Measurements from ENCODE around the gene SLC25A22. TPM values are rescaled to one million over a fixed set of nuclear protein-coding genes. Genes with fewer than 3 reads are reported as not detected.
A peak's percentile ranks its signal among the peaks of the same experiment; 100 is the strongest.

Gene SLC25A22
- total and polyA plus RNA-seq, 9 of the 15 experiments (the other 6 are each of a cell fraction or from before 2014, with no cell fraction given): 0.41 to 55.4 (median 11.4) TPM

DNA sequence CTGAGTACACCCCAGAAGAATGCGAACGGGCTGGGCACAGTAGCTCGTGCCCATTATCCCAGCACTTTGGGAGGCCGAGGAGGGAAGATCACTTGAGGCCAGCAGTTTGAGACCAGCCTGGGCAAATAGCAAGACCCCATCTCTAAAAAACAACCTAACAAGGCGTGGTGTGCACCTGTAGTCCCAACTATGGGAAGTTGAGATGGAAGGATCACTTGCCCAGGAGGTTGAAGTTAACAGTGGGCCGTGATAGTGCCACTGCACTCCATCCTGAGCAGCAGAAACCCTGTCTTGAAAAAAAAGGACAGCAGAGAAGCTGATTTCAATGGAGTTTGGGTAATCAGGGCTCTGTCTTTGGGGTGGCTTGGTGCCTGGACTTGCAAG lies 15.0 kb upstream of the SLC25A22 start (continued):
- TF ChIP-seq JUND (IDR thresholded peaks at IDR 0.05; ENCODE audit: borderline replicate concordance, low read depth, low read length) (no peak), JUND (tag; IDR thresholded peaks at IDR 0.05; ENCODE audit: borderline replicate concordance, low read depth, low read length) (no peak), KAT2B (IDR thresholded peaks at IDR 0.05; ENCODE audit: low read depth, low read length) (no peak), TFAM (CRISPR knock-in tag; conservative IDR thresholded peaks at IDR 0.05) (no peak), BDP1 (IDR thresholded peaks at IDR 0.05; ENCODE audit: insufficient read depth, insufficient read length) (no peak), RHOXF2B (CRISPR knock-in tag; conservative IDR thresholded peaks at IDR 0.05) (no peak), NFYB (IDR thresholded peaks at IDR 0.05; ENCODE audit: extremely low read depth, insufficient read length) (no peak), MYBL2 (IDR thresholded peaks at IDR 0.05; ENCODE audit: low read depth) (no peak), MYBL2 (CRISPR knock-in tag; IDR thresholded peaks at IDR 0.05; ENCODE audit: borderline replicate concordance) (no peak), MCM3 (IDR thresholded peaks at IDR 0.05) (no peak), GATAD2B (IDR thresholded peaks at IDR 0.05; ENCODE audit: borderline replicate concordance) (no peak), ZNF224 (CRISPR knock-in tag; IDR thresholded peaks at IDR 0.05) (no peak), POLR2AphosphoS5 (IDR thresholded peaks at IDR 0.05; ENCODE audit: control insufficient read depth, insufficient read depth, low read depth, low read length) (peak; percentile 49; the same call in 1 of the 2 replicates), ZNF518B (CRISPR knock-in tag; IDR thresholded peaks at IDR 0.05) (no peak), CREB3L1 (IDR thresholded peaks at IDR 0.05; ENCODE audit: borderline replicate concordance, low read depth) (no peak), ZNF778 (CRISPR knock-in tag; IDR thresholded peaks at IDR 0.05) (no peak), MAFK (IDR thresholded peaks at IDR 0.05; ENCODE audit: low read length) (no peak), E2F3 (CRISPR knock-in tag; IDR thresholded peaks at IDR 0.05) (no peak), SMARCE1 (IDR thresholded peaks at IDR 0.05) (no peak), ZNF699 (CRISPR knock-in tag; IDR thresholded peaks at IDR 0.05; ENCODE audit: insufficient replicate concordance) (no peak), XRCC5 (IDR thresholded peaks at IDR 0.05; ENCODE audit: low read depth, low read length) (no peak), RBM14 (IDR thresholded peaks at IDR 0.05; ENCODE audit: borderline replicate concordance, insufficient read depth, low read depth, low read length) (no peak), RBM34 (IDR thresholded peaks at IDR 0.05; ENCODE audit: borderline replicate concordance, insufficient read depth, low read length) (no peak), ZNF75A (CRISPR knock-in tag; IDR thresholded peaks at IDR 0.05) (no peak)
- TF ChIP-seq, protein P1, sequence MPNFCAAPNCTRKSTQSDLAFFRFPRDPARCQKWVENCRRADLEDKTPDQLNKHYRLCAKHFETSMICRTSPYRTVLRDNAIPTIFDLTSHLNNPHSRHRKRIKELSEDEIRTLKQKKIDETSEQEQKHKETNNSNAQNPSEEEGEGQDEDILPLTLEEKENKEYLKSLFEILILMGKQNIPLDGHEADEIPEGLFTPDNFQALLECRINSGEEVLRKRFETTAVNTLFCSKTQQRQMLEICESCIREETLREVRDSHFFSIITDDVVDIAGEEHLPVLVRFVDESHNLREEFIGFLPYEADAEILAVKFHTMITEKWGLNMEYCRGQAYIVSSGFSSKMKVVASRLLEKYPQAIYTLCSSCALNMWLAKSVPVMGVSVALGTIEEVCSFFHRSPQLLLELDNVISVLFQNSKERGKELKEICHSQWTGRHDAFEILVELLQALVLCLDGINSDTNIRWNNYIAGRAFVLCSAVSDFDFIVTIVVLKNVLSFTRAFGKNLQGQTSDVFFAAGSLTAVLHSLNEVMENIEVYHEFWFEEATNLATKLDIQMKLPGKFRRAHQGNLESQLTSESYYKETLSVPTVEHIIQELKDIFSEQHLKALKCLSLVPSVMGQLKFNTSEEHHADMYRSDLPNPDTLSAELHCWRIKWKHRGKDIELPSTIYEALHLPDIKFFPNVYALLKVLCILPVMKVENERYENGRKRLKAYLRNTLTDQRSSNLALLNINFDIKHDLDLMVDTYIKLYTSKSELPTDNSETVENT (CRISPR knock-in tag; IDR thresholded peaks at IDR 0.05): no peak

Data from K562 (cell line).